A673 (cell line): ENCODE data around the gene ZNF664. TPM values are rescaled to one million over a fixed set of nuclear protein-coding genes. Genes with fewer than 3 reads are reported as not detected.

Experiments
- BruUV-seq: library from RNA; stranded (reverse); fragments of 400-500 nt; replicated peaks from 2 replicates; lab custom pipeline; 2021; lab: Mats Ljungman, UMichigan
- CTCF ChIA-PET: fragments of 300-600 bp; sonication (Branson Sonifier 250); formaldehyde crosslinking; loops from one replicate; lab custom pipeline; 2022; ENCODE audit warnings: antibody characterized with exemption; lab: Charles Lee
- POLR2A ChIA-PET: fragments of 300-600 bp; sonication (Branson Sonifier 250); formaldehyde crosslinking; loops from one replicate; lab custom pipeline; 2022; ENCODE audit warnings: antibody characterized with exemption; ENCODE audit not compliant: low non-redundant PET; lab: Charles Lee
- DNase-seq: peaks from one replicate; pipeline ENCODE4 v3.0.0-alpha.2; 2015; ENCODE audit warnings: low spot score
- H3K27ac ChIP-seq: fragments of 200-600 bp; sonication (generic); 2 replicates; pipeline ENCODE4 v1.5.1; 2016; ENCODE audit warnings: mixed run types, low read depth, mild to moderate bottlenecking, mixed read lengths, antibody characterized with exemption, low read length; ENCODE audit not compliant: poor library complexity, severe bottlenecking
- H3K27me3 ChIP-seq: fragments of 200-600 bp; sonication (generic); replicated peaks from 2 replicates; pipeline ENCODE4 v1.6.1; 2017; ENCODE audit warnings: mixed run types, low read depth, mild to moderate bottlenecking, mixed read lengths, antibody characterized with exemption, low read length; ENCODE audit not compliant: insufficient read depth, poor library complexity
- H3K36me3 ChIP-seq: fragments of 200-600 bp; sonication (generic); 2 replicates; pipeline ENCODE4 v1.6.1; 2016; ENCODE audit warnings: mixed run types, mild to moderate bottlenecking, mixed read lengths, antibody characterized with exemption, low read length; ENCODE audit not compliant: insufficient read depth, poor library complexity, severe bottlenecking
- H3K4me1 ChIP-seq: fragments of 200-600 bp; sonication (generic); 2 replicates; pipeline ENCODE4 v1.6.1; 2017; ENCODE audit warnings: mixed run types, mild to moderate bottlenecking, mixed read lengths, antibody characterized with exemption, low read length; ENCODE audit not compliant: insufficient read depth, poor library complexity, severe bottlenecking
- H3K4me3 ChIP-seq: fragments of 200-600 bp; sonication (generic); 2 replicates; pipeline ENCODE4 v1.5.1; 2016; ENCODE audit warnings: low read depth, mixed run types, mild to moderate bottlenecking, mixed read lengths, low read length; ENCODE audit not compliant: poor library complexity, severe bottlenecking
- H3K9me3 ChIP-seq: fragments of 200-600 bp; sonication (generic); 2 replicates; pipeline ENCODE4 v1.6.1; 2016; ENCODE audit warnings: mixed run types, low read depth, mild to moderate bottlenecking, mixed read lengths, antibody characterized with exemption, low read length; ENCODE audit not compliant: poor library complexity, severe bottlenecking
- CTCF ChIP-seq: fragments of 300-800, 200-600 bp; sonication (generic); conservative IDR thresholded peaks from 2 replicates; pipeline ENCODE4 v1.5.1; 2017; ENCODE audit warnings: low read depth, mild to moderate bottlenecking, antibody characterized with exemption, low read length, moderate library complexity, mixed read lengths
- EZH2 ChIP-seq: fragments of 200-600 bp; sonication (generic); IDR thresholded peaks from 2 replicates; pipeline ENCODE4 v1.6.1; 2017; ENCODE audit warnings: borderline replicate concordance, low read depth, mild to moderate bottlenecking, mixed read lengths, antibody characterized with exemption, low read length; ENCODE audit not compliant: poor library complexity, severe bottlenecking
- intact Hi-C: fragments of 100-400 bp; cut with micrococcal nuclease; formaldehyde crosslinking; loops from one replicate; pipeline ENCODE4 v1.10.0; 2022; ENCODE audit not compliant: unreplicated experiment
- total RNA-seq: library from RNA; stranded (reverse); gene quantifications from 2 replicates; pipeline ENCODE4 v1.2.3, GENCODE V29; 2021

Gene ZNF664
- total RNA-seq, 1 experiment from 2014 or later: 135 TPM

GRCh38 chr12:123928274-123928865 is 44.6 kb upstream of the ZNF664 start:
- H3K27me3 ChIP-seq: no peaks in the 10 kb centered on the region
- H3K4me1 ChIP-seq: no peaks in the 10 kb centered on the region
- BruUV-seq: no TSS peak
- no peak for TF ChIP-seq CTCF
- no peak for TF ChIP-seq EZH2
- no peak overlapping the region for H3K27ac ChIP-seq
- intact Hi-C loops: no loop called here
- ChIA-PET POLR2A (no interaction called here), CTCF (no interaction called here)
- H3K36me3 ChIP-seq: no peaks in the 10 kb centered on the region
- H3K4me3 ChIP-seq: no peak overlapping the region
- H3K9me3 ChIP-seq: no peaks in the 10 kb centered on the region
- no peak for DNase-seq

- TF ChIP-seq CTCF: no peak
- TF ChIP-seq EZH2: no peak
- Histone ChIP-seq H3K27me3 (no peaks in the 10 kb centered on the region), H3K27ac (no peak overlapping the region), H3K36me3 (no peaks in the 10 kb centered on the region), H3K4me3 (no peak overlapping the region), H3K4me1 (no peaks in the 10 kb centered on the region), H3K9me3 (no peaks in the 10 kb centered on the region)
- no peak for DNase-seq
- CTCF ChIA-PET: no interaction called here
- no TSS peak for BruUV-seq
- intact Hi-C loops: no loop called here
- POLR2A ChIA-PET: no interaction called here
Observed at GRCh38 chr12:123928897-123929296, 44.1 kb upstream of the ZNF664 start.

GRCh38 chr12:123929946-123930583 is 43.0 kb upstream of the ZNF664 start:
- no peak for DNase-seq
- no peak overlapping the region for H3K27ac ChIP-seq
- intact Hi-C loops: no loop called here
- ChIA-PET POLR2A (no interaction called here), CTCF (no interaction called here)
- no TSS peak for BruUV-seq
- H3K4me3 ChIP-seq: no peak overlapping the region
- no peaks in the 10 kb centered on the region for H3K36me3 ChIP-seq
- H3K9me3 ChIP-seq: no peaks in the 10 kb centered on the region
- H3K27me3 ChIP-seq: no peaks in the 10 kb centered on the region
- no peaks in the 10 kb centered on the region for H3K4me1 ChIP-seq
- TF ChIP-seq CTCF: no peak
- no peak for TF ChIP-seq EZH2
